SK-N-SH treated with all-trans-retinoic acid at 6 μM for 48 hours (cell line): Measurements from ENCODE around the gene ARHGEF4.

ENCODE experiments used
- BACH2 ChIP-seq: fragments of 250-450 bp; sonication (Bioruptor Pico); IDR thresholded peaks from 2 replicates; pipeline ENCODE4 v1.9.0; 2021; ENCODE audit warnings: mild to moderate bottlenecking, borderline replicate concordance
- CREB5 ChIP-seq: fragments of 250-450 bp; sonication (Bioruptor Pico); IDR thresholded peaks from 2 replicates; pipeline ENCODE4 v1.5.1; 2020; ENCODE audit warnings: low read depth, mild to moderate bottlenecking, moderate library complexity
- ESRRG ChIP-seq: fragments of 250-450 bp; sonication (Bioruptor Pico); IDR thresholded peaks from 2 replicates; pipeline ENCODE4 v1.6.1; 2021; ENCODE audit warnings: mild to moderate bottlenecking
- PATZ1 ChIP-seq: fragments of 250-450 bp; sonication (Bioruptor Pico); IDR thresholded peaks from 2 replicates; pipeline ENCODE4 v1.8.0; 2020; ENCODE audit warnings: mild to moderate bottlenecking, moderate library complexity, borderline replicate concordance
- POU6F1 ChIP-seq: fragments of 250-450 bp; sonication (Bioruptor Pico); IDR thresholded peaks from 2 replicates; pipeline ENCODE4 v1.8.0; 2021; ENCODE audit warnings: low read depth, mild to moderate bottlenecking, moderate library complexity, borderline replicate concordance
- TOX ChIP-seq: fragments of 250-450 bp; sonication (Bioruptor Pico); IDR thresholded peaks from 2 replicates; pipeline ENCODE4 v1.8.0; 2021; ENCODE audit warnings: mild to moderate bottlenecking, moderate library complexity, borderline replicate concordance
- ZC3H10 ChIP-seq: fragments of 250-450 bp; sonication (Bioruptor Pico); IDR thresholded peaks from 2 replicates; pipeline ENCODE4 v1.5.1; 2021; ENCODE audit warnings: mild to moderate bottlenecking, moderate library complexity
- ZFP30 ChIP-seq: fragments of 450-650 bp; formaldehyde crosslinking; IDR thresholded peaks from 2 replicates; pipeline ENCODE4 v1.5.0; 2022; ENCODE audit warnings: mild to moderate bottlenecking, moderate library complexity
- ZNF8 ChIP-seq: fragments of 450-650 bp; formaldehyde crosslinking; IDR thresholded peaks from 2 replicates; pipeline ENCODE4 v1.5.0; 2020; ENCODE audit warnings: mild to moderate bottlenecking, moderate library complexity

GRCh38 chr2:130898553-130898952 lies 61.8 kb downstream of the ARHGEF4 start:
- TF ChIP-seq TOX (no peak), POU6F1 (CRISPR knock-in tag) (no peak), CREB5 (no peak), PATZ1 (CRISPR knock-in tag) (no peak), BACH2 (CRISPR knock-in tag) (no peak), ESRRG (CRISPR knock-in tag) (no peak), ZFP30 (CRISPR knock-in tag) (no peak), ZC3H10 (CRISPR knock-in tag) (no peak), ZNF8 (CRISPR knock-in tag) (no peak)
